ENCODE data around the gene SPPL2B.
"Not testable (repeated sequence)": the region's sequence is repeated elsewhere in the genome, so short reads cannot be mapped to it uniquely, and the experiment has no call there.

SPPL2B gene

GRCh38 chr19:2338055-2338615 lies 9.7 kb downstream of the SPPL2B start:
- no peak for DNase-seq (ENCODE audit: low spot score)

GRCh38 chr19:2338751-2339643 lies 10.5 kb downstream of the SPPL2B start:
- DNase-seq (ENCODE audit: low spot score) = no peak

- DNase-seq (ENCODE audit: low spot score) = no peak
Observed at GRCh38 chr19:2339644-2340310, 11.3 kb downstream of the SPPL2B start.

GRCh38 chr19:2340496-2341243 lies 12.2 kb downstream of the SPPL2B start:
- DNase-seq (ENCODE audit: low spot score) = no peak

- no peak for DNase-seq (ENCODE audit: low spot score)
Observed at GRCh38 chr19:2341244-2341751, 12.8 kb downstream of the SPPL2B start.

GRCh38 chr19:2341982-2342381 lies 13.5 kb downstream of the SPPL2B start:
- DNase-seq (ENCODE audit: low spot score) = no peak

GRCh38 chr19:2342656-2343288 lies 14.3 kb downstream of the SPPL2B start:
- no peak for DNase-seq (ENCODE audit: low spot score)

- DNase-seq (ENCODE audit: low spot score) = no peak
Observed at GRCh38 chr19:2343289-2343982, 15.0 kb downstream of the SPPL2B start.

GRCh38 chr19:2344381-2344870 lies 15.9 kb downstream of the SPPL2B start:
- no peak for DNase-seq (ENCODE audit: low spot score)

- DNase-seq (ENCODE audit: low spot score) = no peak
Observed at GRCh38 chr19:2345076-2345475, 16.6 kb downstream of the SPPL2B start.

GRCh38 chr19:2345794-2346663 lies 17.5 kb downstream of the SPPL2B start:
- no peak for DNase-seq (ENCODE audit: low spot score)

- DNase-seq (ENCODE audit: low spot score) = not testable (repeated sequence)
Observed at GRCh38 chr19:2349818-2350217, 21.3 kb downstream of the SPPL2B start.

GRCh38 chr19:2350656-2351055 lies 22.2 kb downstream of the SPPL2B start:
- no peak for DNase-seq (ENCODE audit: low spot score)

GRCh38 chr19:2351591-2351990 lies 23.1 kb downstream of the SPPL2B start:
- DNase-seq (ENCODE audit: low spot score) = no peak

- DNase-seq (ENCODE audit: low spot score) = no peak
Observed at GRCh38 chr19:2352121-2352520, 23.6 kb downstream of the SPPL2B start.

- DNase-seq (ENCODE audit: low spot score) = no peak
Observed at GRCh38 chr19:2353159-2353886, 24.8 kb downstream of the SPPL2B start.

GRCh38 chr19:2353887-2354592 lies 25.6 kb downstream of the SPPL2B start:
- no peak for DNase-seq (ENCODE audit: low spot score)

- no peak for DNase-seq (ENCODE audit: low spot score)
Observed at GRCh38 chr19:2354670-2355069, 26.2 kb downstream of the SPPL2B start.

Measured in Ammon's horn (tissue), 1 donor.